ENCODE results near the gene CDC73.

CDC73 gene

GRCh38 chr1:193121616-193122593, at the start of gene CDC73:
Gene CDC73 (plus strand): TSS chr1:193122031. CDS start chr1:193122201, 170 bp downstream.
- DNase-seq (ENCODE audit: low read depth in 3 of 3): peak; percentile 98 to 100 (median 99)

- DNase-seq (ENCODE audit: low read depth in 3 of 3): no peak
Observed at GRCh38 chr1:193077991-193078390, 43.8 kb upstream of the CDC73 start.

GRCh38 chr1:193079187-193079586, 42.6 kb upstream of the CDC73 start:
- no peak for DNase-seq (ENCODE audit: low read depth in 3 of 3)

GRCh38 chr1:193083365-193084088, 38.3 kb upstream of the CDC73 start:
- DNase-seq (ENCODE audit: low read depth in 3 of 3): no peak

GRCh38 chr1:193085263-193085662, 36.6 kb upstream of the CDC73 start:
- no peak for DNase-seq (ENCODE audit: low read depth in 3 of 3)

- no peak for DNase-seq (ENCODE audit: low read depth in 3 of 3)
Observed at GRCh38 chr1:193086342-193086741, 35.5 kb upstream of the CDC73 start.

- DNase-seq (ENCODE audit: low read depth in 3 of 3): no peak
Observed at GRCh38 chr1:193087893-193088292, 33.9 kb upstream of the CDC73 start.

- no peak for DNase-seq (ENCODE audit: low read depth in 3 of 3)
Observed at GRCh38 chr1:193090865-193091264, 31.0 kb upstream of the CDC73 start.

- DNase-seq (ENCODE audit: low read depth in 3 of 3): no peak
Observed at GRCh38 chr1:193094112-193094511, 27.7 kb upstream of the CDC73 start.

- DNase-seq (ENCODE audit: low read depth in 3 of 3): no peak
Observed at GRCh38 chr1:193102662-193103061, 19.2 kb upstream of the CDC73 start.

- DNase-seq (ENCODE audit: low read depth in 3 of 3): no peak
Observed at GRCh38 chr1:193103759-193104501, 17.9 kb upstream of the CDC73 start.

- peak in 1 of 3 experiments; percentile 20 for DNase-seq (ENCODE audit: low read depth in 3 of 3)
Observed at GRCh38 chr1:193104502-193104906, 17.3 kb upstream of the CDC73 start.

GRCh38 chr1:193104907-193105820, 16.7 kb upstream of the CDC73 start, which contains the start of gene GLRX2:
Gene GLRX2 (minus strand): TSS chr1:193105414. CDS start chr1:193105382, 32 bp downstream.
- DNase-seq (ENCODE audit: low read depth in 3 of 3): peak in 2 of 3 experiments; percentile 16 to 65

- no peak for DNase-seq (ENCODE audit: low read depth in 3 of 3)
Observed at GRCh38 chr1:193105821-193106177, 16.0 kb upstream of the CDC73 start.

- no peak for DNase-seq (ENCODE audit: low read depth in 3 of 3)
Observed at GRCh38 chr1:193108471-193108870, 13.4 kb upstream of the CDC73 start.

- DNase-seq (ENCODE audit: low read depth in 3 of 3): no peak
Observed at GRCh38 chr1:193109619-193110018, 12.2 kb upstream of the CDC73 start.

GRCh38 chr1:193110246-193110645, 11.6 kb upstream of the CDC73 start:
- no peak for DNase-seq (ENCODE audit: low read depth in 3 of 3)

GRCh38 chr1:193110864-193111263, 11.0 kb upstream of the CDC73 start:
- DNase-seq (ENCODE audit: low read depth in 3 of 3): no peak

- DNase-seq (ENCODE audit: low read depth in 3 of 3): no peak
Observed at GRCh38 chr1:193111641-193112090, 10.2 kb upstream of the CDC73 start.

- DNase-seq (ENCODE audit: low read depth in 3 of 3): no peak
Observed at GRCh38 chr1:193113258-193113991, 8.4 kb upstream of the CDC73 start.
